ENCODE results near the gene AP1S3. TPM values are rescaled to one million over a fixed set of nuclear protein-coding genes. Genes with fewer than 3 reads are reported as not detected.

The AP1S3 gene
- total RNA-seq, 1 experiment from 2014 or later, result 66.3 TPM

DNA sequence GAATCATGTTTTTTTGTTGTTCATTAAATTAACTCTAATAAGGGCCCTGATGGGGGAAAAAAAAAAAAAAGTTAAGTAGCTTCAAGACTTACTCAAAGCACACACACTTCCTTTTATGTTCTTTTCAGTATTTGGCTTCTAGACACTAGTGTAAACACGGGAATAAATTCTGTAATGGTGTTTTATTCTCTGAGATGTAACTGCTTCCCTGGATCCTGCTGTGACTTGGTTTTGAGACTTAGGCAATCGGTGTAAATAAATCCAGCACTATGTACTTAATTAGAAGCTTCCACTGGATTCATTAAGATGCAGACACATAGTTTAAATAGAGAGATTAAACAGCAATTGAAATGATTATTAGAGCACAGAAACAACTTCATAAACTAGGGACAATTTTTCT lies 26.1 kb upstream of the AP1S3 start:
- no peak overlapping the region for H3K27ac ChIP-seq (ENCODE audit: low read length)
- intact Hi-C loops (cut with micrococcal nuclease; ENCODE audit: unreplicated experiment), result no loop called here

GRCh38 chr2:223860809-223861738 lies 23.7 kb upstream of the AP1S3 start:
- ATAC-seq, result peak; percentile 89
- DNase-seq (ENCODE audit: low read depth, low spot score), result peak; percentile 88
- Histone ChIP-seq H3K4me3 (ENCODE audit: low read depth in 2 of 2, low read length in 2 of 2) (no peak overlapping the region), H3K36me3 (ENCODE audit: control insufficient read depth, insufficient read depth, low read length) (no peaks in the 10 kb centered on the region), H3K9me3 (ENCODE audit: control insufficient read depth, insufficient read depth, low read depth, low read length) (no peaks in the 10 kb centered on the region), H3K27me3 (ENCODE audit: control insufficient read depth, insufficient read depth, low read length) (no peaks in the 10 kb centered on the region), H3K4me1 (ENCODE audit: control insufficient read depth, insufficient read depth, low read length) (peaks cover 15% of the 10 kb centered on the region; the same call in 1 of the 2 replicates), H3K27ac (ENCODE audit: low read length) (peak overlapping the region; percentile 61; the same call in 1 of the 2 replicates)
- intact Hi-C loops (cut with micrococcal nuclease; ENCODE audit: unreplicated experiment), result no loop called here
- BruUV-seq (replicated peaks), result no TSS peak
- ChIA-PET POLR2A (interaction anchor here (0.5 kb wide), 1 partner anchor 33 kb away, joined by 4 read pairs; no protein-coding TSS in a partner anchor), CTCF (interaction anchor here (0.5 to 1.1 kb wide), 3 partner anchors 13 to 118 kb away, joined by 3 read pairs; no protein-coding TSS in a partner anchor)
- in situ Hi-C loops (cut with HindIII; ENCODE audit: low pct_unique_long_range_greater_than_20kb, low sequenced_read_pairs), result no loop called here
- TF ChIP-seq, protein P1, sequence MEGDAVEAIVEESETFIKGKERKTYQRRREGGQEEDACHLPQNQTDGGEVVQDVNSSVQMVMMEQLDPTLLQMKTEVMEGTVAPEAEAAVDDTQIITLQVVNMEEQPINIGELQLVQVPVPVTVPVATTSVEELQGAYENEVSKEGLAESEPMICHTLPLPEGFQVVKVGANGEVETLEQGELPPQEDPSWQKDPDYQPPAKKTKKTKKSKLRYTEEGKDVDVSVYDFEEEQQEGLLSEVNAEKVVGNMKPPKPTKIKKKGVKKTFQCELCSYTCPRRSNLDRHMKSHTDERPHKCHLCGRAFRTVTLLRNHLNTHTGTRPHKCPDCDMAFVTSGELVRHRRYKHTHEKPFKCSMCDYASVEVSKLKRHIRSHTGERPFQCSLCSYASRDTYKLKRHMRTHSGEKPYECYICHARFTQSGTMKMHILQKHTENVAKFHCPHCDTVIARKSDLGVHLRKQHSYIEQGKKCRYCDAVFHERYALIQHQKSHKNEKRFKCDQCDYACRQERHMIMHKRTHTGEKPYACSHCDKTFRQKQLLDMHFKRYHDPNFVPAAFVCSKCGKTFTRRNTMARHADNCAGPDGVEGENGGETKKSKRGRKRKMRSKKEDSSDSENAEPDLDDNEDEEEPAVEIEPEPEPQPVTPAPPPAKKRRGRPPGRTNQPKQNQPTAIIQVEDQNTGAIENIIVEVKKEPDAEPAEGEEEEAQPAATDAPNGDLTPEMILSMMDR (IDR thresholded peaks at IDR 0.05), result peak; percentile 31; the same call in 1 of the 2 replicates
- TF ChIP-seq POLR2AphosphoS5 (IDR thresholded peaks at IDR 0.05; ENCODE audit: low read depth, low read length) (no peak), SIN3A (IDR thresholded peaks at IDR 0.05; ENCODE audit: borderline replicate concordance, insufficient read depth, low read depth, low read length) (no peak), TCF7L2 (IDR thresholded peaks at IDR 0.05; ENCODE audit: low read depth, low read length) (no peak), REST (IDR thresholded peaks at IDR 0.05; ENCODE audit: insufficient read depth in 1 of 2, low read depth in 2 of 2, low read length in 1 of 2) (no peak)

More for the DNA sequence above, 26.1 kb upstream of the AP1S3 start:
- in situ Hi-C loops (cut with HindIII; ENCODE audit: low pct_unique_long_range_greater_than_20kb, low sequenced_read_pairs), result no loop called here
- H3K4me3 ChIP-seq (ENCODE audit: low read depth in 2 of 2, low read length in 2 of 2), result no peak overlapping the region
- ChIA-PET POLR2A (no interaction called here), CTCF (no interaction called here)
- no peaks in the 10 kb centered on the region for H3K36me3 ChIP-seq (ENCODE audit: control insufficient read depth, insufficient read depth, low read length)
- TF ChIP-seq SIN3A (IDR thresholded peaks at IDR 0.05; ENCODE audit: borderline replicate concordance, insufficient read depth, low read depth, low read length) (no peak), TCF7L2 (IDR thresholded peaks at IDR 0.05; ENCODE audit: low read depth, low read length) (no peak), REST (IDR thresholded peaks at IDR 0.05; ENCODE audit: insufficient read depth in 1 of 2, low read depth in 2 of 2, low read length in 1 of 2) (no peak), POLR2AphosphoS5 (IDR thresholded peaks at IDR 0.05; ENCODE audit: low read depth, low read length) (no peak)
- TF ChIP-seq, protein P1 (IDR thresholded peaks at IDR 0.05), result no peak
- H3K9me3 ChIP-seq (ENCODE audit: control insufficient read depth, insufficient read depth, low read depth, low read length), result no peaks in the 10 kb centered on the region
- no peak for DNase-seq (ENCODE audit: low read depth, low spot score)
- ATAC-seq, result no peak
- H3K4me1 ChIP-seq (ENCODE audit: control insufficient read depth, insufficient read depth, low read length), result peaks cover 15% of the 10 kb centered on the region; the same call in 1 of the 2 replicates
- no TSS peak for BruUV-seq (replicated peaks)
- H3K27me3 ChIP-seq (ENCODE audit: control insufficient read depth, insufficient read depth, low read length), result no peaks in the 10 kb centered on the region
